GM18498 (cell line): ENCODE measurements around the gene MYO1H.
"Not testable (repeated sequence)": the region's sequence is repeated elsewhere in the genome, so short reads cannot be mapped to it uniquely, and the experiment has no call there.

Experiments
- ATAC-seq: cut with Tn5 transposase; IDR thresholded peaks from one replicate; pipeline ENCODE4 v1.9.1; 2021; ENCODE audit warnings: mild to moderate bottlenecking, moderate library complexity; ENCODE audit not compliant: unreplicated experiment

MYO1H gene

GRCh38 chr12:109345428-109345827 is 2.3 kb upstream of the MYO1H start:
- no peak for ATAC-seq

GRCh38 chr12:109346920-109347319 is 780 bp upstream of the MYO1H start:
- no peak for ATAC-seq

GRCh38 chr12:109352184-109352583 is 4.5 kb downstream of the MYO1H start:
- no peak for ATAC-seq

GRCh38 chr12:109356577-109356976 is 8.9 kb downstream of the MYO1H start:
- ATAC-seq: no peak

- ATAC-seq: no peak
Observed at GRCh38 chr12:109357032-109357431, 9.3 kb downstream of the MYO1H start.

- ATAC-seq: no peak
Observed at GRCh38 chr12:109358154-109358869, 10.6 kb downstream of the MYO1H start.

GRCh38 chr12:109359131-109359690 is 11.5 kb downstream of the MYO1H start:
- no peak for ATAC-seq

GRCh38 chr12:109369831-109370230 is 22.1 kb downstream of the MYO1H start:
- no peak for ATAC-seq

- ATAC-seq: no peak
Observed at GRCh38 chr12:109377139-109377685, 29.5 kb downstream of the MYO1H start.

- no peak for ATAC-seq
Observed at GRCh38 chr12:109378569-109378968, 30.9 kb downstream of the MYO1H start.

GRCh38 chr12:109382031-109382430 is 34.3 kb downstream of the MYO1H start:
- ATAC-seq: no peak

GRCh38 chr12:109383240-109383639 is 35.5 kb downstream of the MYO1H start:
- ATAC-seq: no peak

- no peak for ATAC-seq
Observed at GRCh38 chr12:109385339-109386058, 37.8 kb downstream of the MYO1H start.

- no peak for ATAC-seq
Observed at GRCh38 chr12:109386059-109386433, 38.3 kb downstream of the MYO1H start.

- ATAC-seq: no peak
Observed at GRCh38 chr12:109387425-109388166, 39.9 kb downstream of the MYO1H start.

- ATAC-seq: no peak
Observed at GRCh38 chr12:109388167-109388563, 40.5 kb downstream of the MYO1H start.

GRCh38 chr12:109389146-109389545 is 41.4 kb downstream of the MYO1H start:
- ATAC-seq: no peak

GRCh38 chr12:109393437-109394345 is 46.0 kb downstream of the MYO1H start:
- ATAC-seq: no peak

GRCh38 chr12:109394891-109395290 is 47.2 kb downstream of the MYO1H start:
- no peak for ATAC-seq

GRCh38 chr12:109404841-109405240 is 57.1 kb downstream of the MYO1H start:
- ATAC-seq: not testable (repeated sequence)
